Measurements from ENCODE around the gene DGKB. TPM values are rescaled to one million over a fixed set of nuclear protein-coding genes. Genes with fewer than 3 reads are reported as not detected.

The DGKB gene
- total and polyA plus RNA-seq, 2 donors from 2014 or later: 0.26 to 1.5 TPM

- Histone ChIP-seq H3K4me3 (ENCODE audit: low read length in 3 of 3) (no peak overlapping the region), H3K36me3 (ENCODE audit: control insufficient read depth in 2 of 3, insufficient read depth in 3 of 3, low read length in 3 of 3) (no peaks in the 10 kb centered on the region), H3K4me1 (ENCODE audit: control insufficient read depth in 2 of 3, insufficient read depth in 2 of 3, low read depth in 1 of 3, low read length in 3 of 3) (peaks cover 0 to 4% (median 0%) of the 10 kb centered on the region in 3 donors), H3K27me3 (ENCODE audit: control insufficient read depth, insufficient read depth, low read length) (no peaks in the 10 kb centered on the region), H3K9me3 (ENCODE audit: control insufficient read depth in 2 of 3, insufficient read depth in 1 of 3, low read length in 3 of 3) (peaks cover 0 to 8% (median 2%) of the 10 kb centered on the region in 3 donors), H3K9ac (ENCODE audit: low read length in 3 of 3) (no peak overlapping the region), H3K27ac (ENCODE audit: low read depth in 2 of 2, low read length in 2 of 2) (no peak overlapping the region)
- no peak for DNase-seq
- no peak for FAIRE-seq
- intact Hi-C loops (cut with DNase I): no loop called here
- TF ChIP-seq CTCF (IDR thresholded peaks at IDR 0.05; ENCODE audit: borderline replicate concordance, extremely low read depth, insufficient read depth): no peak
Measured at GRCh38 chr7:14639329-14639728, 263.2 kb downstream of the DGKB start.

- no peak for FAIRE-seq
- Histone ChIP-seq H3K9ac (ENCODE audit: low read length in 3 of 3) (no peak overlapping the region), H3K27ac (ENCODE audit: low read depth in 2 of 2, low read length in 2 of 2) (no peak overlapping the region), H3K9me3 (ENCODE audit: control insufficient read depth in 2 of 3, insufficient read depth in 1 of 3, low read length in 3 of 3) (peaks cover 0 to under 1% (median 0%) of the 10 kb centered on the region in 3 donors), H3K27me3 (ENCODE audit: control insufficient read depth, insufficient read depth, low read length) (no peaks in the 10 kb centered on the region), H3K4me3 (ENCODE audit: low read length in 3 of 3) (no peak overlapping the region), H3K4me1 (ENCODE audit: control insufficient read depth in 2 of 3, insufficient read depth in 2 of 3, low read depth in 1 of 3, low read length in 3 of 3) (peaks cover 0 to 4% (median 0%) of the 10 kb centered on the region in 3 donors), H3K36me3 (ENCODE audit: control insufficient read depth in 2 of 3, insufficient read depth in 3 of 3, low read length in 3 of 3) (no peaks in the 10 kb centered on the region)
- DNase-seq: peak in 1 of 5 donors; percentile 3
- TF ChIP-seq CTCF (IDR thresholded peaks at IDR 0.05; ENCODE audit: borderline replicate concordance, extremely low read depth, insufficient read depth): no peak
- intact Hi-C loops (cut with DNase I): no loop called here
Measured at GRCh38 chr7:14637968-14638367, 264.6 kb downstream of the DGKB start.

- no peak for TF ChIP-seq CTCF (IDR thresholded peaks at IDR 0.05; ENCODE audit: borderline replicate concordance, extremely low read depth, insufficient read depth)
- no peak overlapping the region for H3K27ac ChIP-seq (ENCODE audit: low read depth in 2 of 2, low read length in 2 of 2)
- peaks cover 0 to 4% (median 0%) of the 10 kb centered on the region in 3 donors for H3K4me1 ChIP-seq (ENCODE audit: control insufficient read depth in 2 of 3, insufficient read depth in 2 of 3, low read depth in 1 of 3, low read length in 3 of 3)
- H3K9ac ChIP-seq (ENCODE audit: low read length in 3 of 3): no peak overlapping the region
- peak overlapping the region in 2 of 3 donors; percentile 9 to 35 for H3K4me3 ChIP-seq (ENCODE audit: low read length in 3 of 3)
- peak in 1 of 5 donors; percentile 1 for DNase-seq
- FAIRE-seq: peak; percentile 73
- peaks cover 0 to 1% (median 0%) of the 10 kb centered on the region in 3 donors for H3K9me3 ChIP-seq (ENCODE audit: control insufficient read depth in 2 of 3, insufficient read depth in 1 of 3, low read length in 3 of 3)
- no peaks in the 10 kb centered on the region for H3K36me3 ChIP-seq (ENCODE audit: control insufficient read depth in 2 of 3, insufficient read depth in 3 of 3, low read length in 3 of 3)
- no peaks in the 10 kb centered on the region for H3K27me3 ChIP-seq (ENCODE audit: control insufficient read depth, insufficient read depth, low read length)
- intact Hi-C loops (cut with DNase I): no loop called here
Measured at GRCh38 chr7:14635955-14636354, 266.6 kb downstream of the DGKB start.

GRCh38 chr7:14630048-14630447 lies 272.5 kb downstream of the DGKB start:
- no peak for TF ChIP-seq CTCF (IDR thresholded peaks at IDR 0.05; ENCODE audit: borderline replicate concordance, extremely low read depth, insufficient read depth)
- peaks cover 0 to 1% (median 0%) of the 10 kb centered on the region in 3 donors for H3K9me3 ChIP-seq (ENCODE audit: control insufficient read depth in 2 of 3, insufficient read depth in 1 of 3, low read length in 3 of 3)
- DNase-seq: no peak
- intact Hi-C loops (cut with DNase I): no loop called here
- no peak overlapping the region for H3K9ac ChIP-seq (ENCODE audit: low read length in 3 of 3)
- H3K27ac ChIP-seq (ENCODE audit: low read depth in 2 of 2, low read length in 2 of 2): no peak overlapping the region
- H3K27me3 ChIP-seq (ENCODE audit: control insufficient read depth, insufficient read depth, low read length): no peaks in the 10 kb centered on the region
- FAIRE-seq: no peak
- no peak overlapping the region for H3K4me3 ChIP-seq (ENCODE audit: low read length in 3 of 3)
- H3K36me3 ChIP-seq (ENCODE audit: control insufficient read depth in 2 of 3, insufficient read depth in 3 of 3, low read length in 3 of 3): no peaks in the 10 kb centered on the region
- no peaks in the 10 kb centered on the region for H3K4me1 ChIP-seq (ENCODE audit: control insufficient read depth in 2 of 3, insufficient read depth in 2 of 3, low read depth in 1 of 3, low read length in 3 of 3)

Data from kidney (tissue), 14 donors.